GM21786 (cell line): Measurements from ENCODE around the gene NMS.
"Not testable (repeated sequence)": the region's sequence is repeated elsewhere in the genome, so short reads cannot be mapped to it uniquely, and the experiment has no call there.

Experiments
- ATAC-seq: cut with Tn5 transposase; IDR thresholded peaks from one replicate; pipeline ENCODE4 v1.9.1; 2021; ENCODE audit not compliant: unreplicated experiment

NMS gene, protein sequence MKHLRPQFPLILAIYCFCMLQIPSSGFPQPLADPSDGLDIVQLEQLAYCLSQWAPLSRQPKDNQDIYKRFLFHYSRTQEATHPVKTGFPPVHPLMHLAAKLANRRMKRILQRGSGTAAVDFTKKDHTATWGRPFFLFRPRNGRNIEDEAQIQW

DNA sequence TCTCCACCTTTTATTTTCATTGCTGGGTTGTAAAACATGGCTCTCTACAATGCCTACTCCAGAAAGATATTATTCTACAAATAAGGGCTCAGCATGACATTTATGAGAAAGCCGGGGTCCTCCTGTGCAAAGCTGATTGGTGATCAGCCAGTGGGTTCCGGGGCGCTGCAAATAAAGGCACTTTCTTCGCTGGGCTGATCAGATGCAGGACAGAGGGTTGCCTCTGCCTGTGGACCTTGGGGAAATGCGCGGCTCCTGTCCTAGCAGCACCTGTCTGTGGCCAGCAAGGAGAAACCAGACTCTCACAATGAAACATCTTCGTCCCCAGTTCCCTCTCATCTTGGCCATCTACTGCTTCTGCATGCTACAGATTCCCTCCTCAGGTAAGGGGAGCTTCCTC is at the start of gene NMS:
Gene NMS, plus strand, starts transcription at position 301 of the 400 bp plus-strand sequence. Its CDS starts 7 bp downstream, at position 308.
- no peak for ATAC-seq

DNA sequence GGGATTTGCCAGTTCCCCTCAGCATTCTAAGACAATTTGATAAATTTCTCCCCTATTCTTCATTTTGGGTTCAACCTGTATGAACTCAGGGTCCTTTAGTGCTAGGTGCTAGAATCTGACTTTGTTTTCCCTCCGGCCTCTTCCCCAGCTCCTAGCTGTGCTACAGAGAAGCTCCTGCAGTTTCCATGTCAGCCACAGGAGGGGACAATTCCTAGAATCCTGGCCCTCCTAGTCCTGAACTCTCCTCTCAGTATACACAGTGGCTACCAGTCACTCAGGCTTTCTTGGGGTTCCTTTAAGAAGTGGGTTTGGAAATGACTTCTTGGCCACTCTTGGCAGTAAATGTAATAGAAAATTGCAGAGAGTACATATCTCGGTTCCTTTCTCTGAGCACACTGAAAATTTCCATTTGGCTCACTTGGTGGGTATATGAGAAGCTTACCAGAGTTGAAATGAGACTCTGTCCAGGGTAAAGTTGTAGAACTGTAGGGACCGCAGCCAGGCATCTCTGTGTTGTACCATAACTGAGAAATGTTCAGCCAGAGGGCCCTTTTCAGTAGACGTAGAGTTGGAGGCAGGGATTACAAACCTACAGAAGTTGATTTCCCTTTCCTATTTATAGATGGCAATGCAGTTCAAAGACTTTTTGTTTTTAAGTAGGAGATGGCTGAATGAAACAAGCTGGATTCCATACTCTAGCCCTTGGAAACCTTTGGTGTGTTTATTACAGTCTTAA is 47.8 kb upstream of the NMS start:
- ATAC-seq, result no peak

DNA sequence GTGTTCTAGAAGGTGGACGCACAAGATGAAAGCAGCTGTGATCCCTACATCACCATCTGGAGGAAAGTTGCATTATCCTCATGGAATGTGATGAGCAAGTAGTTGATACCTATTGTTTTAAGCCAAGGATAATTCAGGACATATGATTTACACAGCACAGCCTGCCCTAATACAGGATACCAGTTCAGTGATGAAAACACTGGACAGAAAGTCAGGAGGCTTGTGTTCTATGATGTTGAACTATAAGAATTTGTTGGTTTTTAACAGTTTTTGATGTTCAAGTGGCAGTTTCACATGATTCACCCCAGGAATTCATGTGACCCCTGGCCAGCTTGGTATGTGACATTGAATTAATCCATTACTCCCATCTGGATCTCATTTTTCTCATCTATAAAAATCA is 46.7 kb upstream of the NMS start:
- ATAC-seq, result no peak

DNA sequence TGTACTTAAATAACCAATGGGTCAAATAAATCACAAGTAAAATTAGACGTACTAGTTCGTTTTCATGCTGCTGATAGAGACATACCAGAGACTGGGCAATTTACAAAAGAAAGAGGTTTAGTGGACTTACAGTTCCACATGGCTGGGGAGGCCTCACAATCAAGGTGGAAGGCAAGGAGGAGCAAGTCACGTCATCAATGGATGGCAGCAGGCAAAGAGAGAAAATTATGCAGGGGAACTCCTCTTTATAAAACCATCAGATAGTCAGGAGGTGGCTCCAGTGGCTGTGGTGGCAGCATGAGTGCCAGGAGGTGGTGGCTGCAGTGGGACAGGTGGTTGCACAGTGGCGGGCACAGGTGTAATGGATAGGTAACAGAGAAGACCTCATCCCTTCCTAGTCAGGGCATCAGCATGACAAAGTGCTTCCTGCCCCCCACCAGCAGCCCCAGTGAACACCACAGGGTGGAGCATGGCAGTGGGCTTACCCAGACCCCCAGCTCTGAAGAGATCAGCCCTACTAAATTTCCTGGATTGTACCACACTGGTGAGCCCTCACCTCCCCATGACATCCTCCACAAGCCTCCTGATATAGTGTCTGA is 45.9 kb upstream of the NMS start:
- ATAC-seq, result no peak

DNA sequence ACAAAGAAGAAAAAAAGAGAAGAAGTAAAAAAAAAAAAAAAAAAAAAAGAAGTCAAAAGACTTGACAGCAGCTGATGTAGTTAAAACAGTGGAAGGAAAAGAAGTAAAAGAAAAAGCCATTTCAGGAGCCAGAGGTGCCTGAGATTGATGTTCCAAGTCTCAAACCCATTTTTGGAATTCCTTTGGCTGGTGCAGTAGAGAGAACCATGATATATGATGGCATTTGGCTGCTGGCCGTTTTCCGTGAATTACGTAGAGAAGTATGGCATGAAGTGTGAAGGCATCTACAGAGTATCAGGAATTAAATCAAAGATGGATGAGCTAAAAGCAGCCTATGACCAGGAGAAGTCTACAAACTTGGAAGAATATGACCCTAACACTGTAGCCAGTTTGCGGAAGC is 45.2 kb upstream of the NMS start:
- ATAC-seq, result no peak

DNA sequence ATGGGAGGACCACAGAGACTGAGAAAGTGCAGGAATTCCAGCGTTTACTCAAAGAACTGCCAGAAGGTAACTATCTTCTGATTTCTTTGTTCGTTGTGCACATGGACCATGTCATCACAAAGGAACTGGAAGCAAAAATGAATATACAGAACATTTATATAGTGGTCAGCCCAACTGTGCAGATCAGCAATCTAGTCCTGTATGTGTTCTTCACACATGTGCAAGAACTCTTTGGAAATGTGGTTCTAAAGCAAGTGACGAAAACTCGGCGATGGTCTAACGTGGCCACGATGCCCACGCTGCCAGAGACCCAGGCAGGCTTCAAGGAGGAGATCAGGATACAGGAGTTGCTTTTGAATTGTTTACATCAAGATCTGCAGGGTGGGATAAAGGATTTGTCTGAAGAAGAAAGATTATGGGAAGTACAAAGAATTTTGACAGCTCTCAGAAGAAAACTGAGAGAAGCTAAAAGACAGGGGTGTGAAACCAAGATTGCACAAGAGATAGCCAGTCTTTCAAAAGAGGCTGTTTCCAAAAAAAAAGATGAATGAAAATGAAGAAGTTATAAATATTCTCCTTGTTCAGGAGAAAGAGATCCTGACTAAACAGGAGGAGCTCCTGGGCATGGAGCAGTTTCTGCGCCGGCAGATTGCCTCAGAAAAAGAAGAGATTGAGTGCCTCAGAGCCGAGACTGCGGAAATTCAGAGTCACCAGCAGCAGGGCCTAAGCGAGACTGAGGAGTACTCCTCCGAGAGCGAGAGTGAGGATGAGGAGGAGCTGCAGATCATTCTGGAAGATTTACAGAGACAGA is 44.5 kb upstream of the NMS start:
- no peak for ATAC-seq

DNA sequence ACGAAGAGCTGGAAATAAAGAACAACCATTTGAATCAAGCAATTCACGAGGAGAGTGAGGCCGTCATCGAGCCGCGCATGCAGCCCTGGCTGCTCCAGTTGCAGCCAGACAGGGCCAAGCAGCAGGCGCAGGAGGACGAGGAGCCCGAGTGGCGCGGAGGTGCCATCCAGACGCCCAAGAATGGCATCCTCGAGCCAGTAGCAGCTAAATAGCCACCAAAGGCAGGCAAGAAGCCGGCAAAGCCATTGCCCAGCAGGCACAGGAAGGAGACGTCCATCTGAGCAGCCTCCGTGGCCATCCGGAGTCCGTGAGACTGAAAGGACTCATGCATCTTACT is 43.9 kb upstream of the NMS start:
- no peak for ATAC-seq

DNA sequence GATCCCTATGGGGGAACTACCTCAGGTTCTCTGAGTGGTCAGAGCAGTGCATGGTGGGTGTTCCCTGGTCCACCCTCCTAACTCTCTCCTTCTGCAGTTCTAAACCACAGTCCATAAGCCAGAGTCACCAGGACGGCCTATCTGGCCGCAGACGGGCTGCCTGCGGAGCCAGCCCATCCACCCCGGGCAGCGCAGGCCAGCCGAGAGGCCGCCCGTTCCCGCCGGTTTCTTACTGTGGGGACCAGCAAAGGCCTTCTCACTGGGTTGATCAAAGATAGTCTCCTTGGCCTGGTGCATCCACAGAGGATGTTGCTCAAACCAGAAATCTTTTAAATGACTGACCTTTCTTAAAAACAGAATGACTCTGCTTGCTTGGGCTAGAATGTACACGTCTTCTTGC is 43.2 kb upstream of the NMS start:
- ATAC-seq, result no peak

DNA sequence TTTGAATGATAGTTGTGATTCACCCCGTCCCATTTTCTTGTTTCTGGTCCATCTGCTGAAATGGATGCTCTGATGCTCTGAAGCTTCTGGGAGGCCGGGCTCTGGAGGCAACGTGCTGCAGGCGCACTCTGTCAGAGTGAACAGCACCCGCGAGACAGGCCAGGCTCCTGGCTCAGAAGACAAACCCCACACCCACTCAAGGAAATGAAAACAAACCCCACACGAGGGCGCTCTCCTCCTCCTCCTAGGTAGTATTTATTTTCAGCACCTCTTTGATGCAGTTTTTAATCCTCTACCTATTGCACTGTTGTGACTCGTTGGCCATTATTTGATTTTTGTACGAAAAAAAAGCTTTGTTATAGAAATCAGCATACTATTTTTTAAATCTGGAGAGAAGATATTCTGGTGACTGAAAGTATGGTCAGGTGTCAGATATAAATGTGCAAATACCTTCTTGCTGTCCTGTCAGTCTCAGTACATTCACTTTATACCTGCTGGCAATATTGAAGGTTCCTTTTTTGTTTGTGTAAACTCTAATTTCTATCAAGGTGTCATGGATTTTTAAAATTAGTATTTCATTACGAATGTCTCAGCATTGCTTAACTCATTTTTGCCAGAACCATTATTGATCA is 42.5 kb upstream of the NMS start:
- no peak for ATAC-seq

DNA sequence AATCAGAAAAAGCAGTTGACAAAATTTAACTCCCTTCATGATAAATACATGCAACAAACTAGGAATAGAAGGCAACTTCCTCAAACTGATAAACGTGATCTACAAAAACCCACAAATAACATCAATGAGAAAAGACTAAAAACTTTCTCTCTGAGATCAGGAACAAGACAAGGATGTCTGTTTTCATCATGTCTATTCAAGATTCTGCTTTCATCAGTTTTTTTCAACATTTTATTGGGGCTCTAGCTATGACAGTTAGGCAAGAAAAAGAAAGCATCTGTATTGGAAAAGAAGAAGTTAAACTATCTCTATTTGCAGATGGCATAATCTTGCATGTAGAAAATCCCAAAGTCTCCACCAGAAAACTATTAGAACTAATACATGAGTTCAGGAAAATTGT is 40.6 kb upstream of the NMS start:
- no peak for ATAC-seq

DNA sequence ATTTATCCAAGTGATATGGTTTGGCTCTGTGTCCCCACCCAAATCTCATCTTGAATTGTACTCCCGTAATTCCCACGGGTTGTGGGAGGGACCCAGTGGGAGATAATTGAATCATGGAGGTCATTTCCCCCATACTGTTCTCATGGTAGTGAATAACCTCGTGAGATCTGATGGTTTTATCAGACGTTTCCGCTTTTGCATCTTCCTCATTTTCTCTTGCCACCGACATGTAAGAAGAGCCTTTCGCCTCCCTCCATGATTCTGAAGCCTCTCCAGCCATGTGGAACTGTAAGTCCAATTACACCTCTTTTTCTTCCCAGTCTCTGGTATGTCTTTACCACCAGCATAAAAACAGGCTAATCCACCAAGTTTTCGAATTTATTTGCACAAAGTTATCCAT is 32.5 kb upstream of the NMS start:
- ATAC-seq, result no peak

DNA sequence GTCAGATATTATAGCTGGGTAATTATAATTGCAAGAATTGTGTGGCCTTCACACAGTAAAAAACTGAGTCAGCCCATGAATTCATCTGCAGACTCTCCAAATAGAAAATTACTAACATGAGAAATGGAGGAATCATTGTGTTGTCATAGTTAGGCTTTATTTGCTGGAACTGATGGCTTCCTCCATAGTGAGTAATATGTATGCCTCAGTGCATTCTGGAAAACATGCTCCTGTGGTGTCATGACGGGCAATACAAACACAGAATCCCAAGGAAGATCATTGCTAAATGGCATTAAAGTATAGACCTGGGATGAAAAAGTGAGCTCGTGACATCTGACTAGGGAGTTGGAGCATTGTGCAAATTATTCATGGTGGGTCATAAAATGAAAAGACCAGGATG is 23.6 kb upstream of the NMS start:
- ATAC-seq, result no peak

DNA sequence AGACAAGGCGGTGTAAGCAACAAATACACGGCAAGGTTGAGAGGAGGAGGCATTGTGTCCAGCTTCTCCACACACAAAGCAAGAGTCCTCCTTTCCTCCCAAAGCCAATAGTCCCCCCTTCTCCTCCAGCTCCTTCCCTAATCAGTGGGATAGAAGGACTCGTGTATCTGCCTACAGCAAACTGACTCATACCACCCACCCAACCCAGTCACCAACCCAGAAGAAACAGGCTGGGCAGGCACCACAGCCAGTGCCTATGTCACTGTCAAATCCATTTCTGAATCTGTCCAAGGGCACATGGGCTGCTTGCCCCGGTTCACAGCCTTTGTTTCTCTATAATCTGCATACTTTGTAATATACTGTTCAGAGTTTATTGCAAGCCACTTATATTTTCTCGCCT is 19.2 kb upstream of the NMS start:
- no peak for ATAC-seq

DNA sequence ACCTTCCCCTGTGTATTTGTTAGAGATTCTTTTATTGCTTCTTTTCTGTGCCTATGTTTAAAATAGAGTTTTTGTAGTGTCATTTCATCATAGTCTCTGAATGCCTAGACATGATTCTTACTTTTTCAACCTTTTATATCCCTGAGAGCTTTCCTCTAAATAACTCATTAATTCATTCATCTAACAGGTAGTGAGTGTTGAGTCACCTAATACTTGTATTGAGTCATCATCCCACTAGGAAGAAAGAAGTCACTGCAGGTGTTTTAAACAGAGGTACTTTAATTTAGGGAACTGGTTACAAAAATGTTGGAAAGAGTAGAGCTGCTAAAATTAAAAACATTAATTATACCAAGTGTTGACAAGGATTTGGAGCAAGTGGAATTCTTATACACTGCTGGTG is 18.5 kb upstream of the NMS start:
- ATAC-seq, result no peak

DNA sequence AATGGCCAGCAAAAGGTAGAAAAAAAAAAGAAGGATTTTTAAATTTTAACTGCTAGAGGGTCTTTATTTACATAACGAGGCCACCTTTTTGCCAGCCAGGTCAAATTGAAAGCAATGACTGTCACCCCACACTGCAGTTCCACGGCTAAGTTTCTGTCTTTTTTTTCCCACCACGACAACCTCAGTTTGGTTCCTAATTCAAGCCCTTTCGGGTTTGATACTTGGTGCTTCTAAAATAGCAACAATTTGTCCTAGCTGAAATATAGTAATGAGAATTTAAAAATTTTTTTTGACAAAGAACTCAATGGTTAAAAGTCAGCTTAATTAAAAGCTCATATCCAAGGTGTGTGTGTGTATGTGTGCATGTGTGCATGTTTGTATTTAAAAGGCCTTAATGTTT is 16.4 kb upstream of the NMS start:
- ATAC-seq, result no peak

DNA sequence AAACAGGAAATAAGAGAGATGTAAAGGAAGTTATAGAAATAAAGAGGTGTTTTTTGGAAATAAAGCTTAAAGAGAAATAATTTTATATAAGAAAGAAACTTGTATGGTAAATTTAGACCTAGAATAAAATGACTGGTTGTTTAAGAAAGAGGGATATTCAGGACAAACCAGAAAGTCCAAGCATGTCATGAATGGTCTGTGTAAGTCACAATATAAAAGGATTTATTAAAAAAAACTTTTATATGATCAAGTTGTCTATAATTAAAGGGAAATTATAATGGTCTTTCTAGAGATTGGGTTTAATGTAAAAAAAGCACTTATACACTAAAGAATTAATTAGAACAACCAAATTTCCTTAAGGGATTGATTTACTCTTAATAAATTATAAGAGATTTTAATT is 13.9 kb upstream of the NMS start:
- ATAC-seq, result not testable (repeated sequence)

DNA sequence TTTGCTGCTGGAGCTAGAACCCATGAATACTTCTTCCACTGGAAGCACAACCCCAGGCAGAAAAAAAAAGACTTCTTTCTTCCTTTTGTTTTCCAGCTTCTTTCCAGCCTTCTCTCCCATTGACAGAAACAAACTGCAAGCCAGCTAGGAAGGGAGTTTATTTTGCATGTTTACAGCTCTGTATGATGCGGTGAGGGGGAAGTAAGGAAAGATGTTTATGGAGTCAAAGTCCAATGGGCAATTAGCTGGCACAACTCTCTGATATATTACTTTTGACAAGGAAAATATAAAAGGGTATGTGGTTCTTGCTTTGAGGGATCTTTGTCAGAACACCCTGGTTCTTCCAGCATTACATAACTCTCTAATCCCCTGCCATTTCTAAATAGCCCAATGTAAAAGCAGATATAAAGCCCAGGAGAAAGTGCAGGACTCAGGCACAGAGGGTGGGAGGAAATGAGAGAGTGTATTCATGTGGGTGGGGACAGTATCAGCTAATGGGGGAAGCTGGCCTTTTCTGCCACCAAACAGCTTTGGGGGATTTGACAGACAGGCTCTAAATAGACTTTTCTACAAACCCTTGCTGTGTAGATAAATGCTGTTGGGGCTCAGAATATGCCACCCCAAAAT is 9.3 kb upstream of the NMS start:
- ATAC-seq, result no peak

DNA sequence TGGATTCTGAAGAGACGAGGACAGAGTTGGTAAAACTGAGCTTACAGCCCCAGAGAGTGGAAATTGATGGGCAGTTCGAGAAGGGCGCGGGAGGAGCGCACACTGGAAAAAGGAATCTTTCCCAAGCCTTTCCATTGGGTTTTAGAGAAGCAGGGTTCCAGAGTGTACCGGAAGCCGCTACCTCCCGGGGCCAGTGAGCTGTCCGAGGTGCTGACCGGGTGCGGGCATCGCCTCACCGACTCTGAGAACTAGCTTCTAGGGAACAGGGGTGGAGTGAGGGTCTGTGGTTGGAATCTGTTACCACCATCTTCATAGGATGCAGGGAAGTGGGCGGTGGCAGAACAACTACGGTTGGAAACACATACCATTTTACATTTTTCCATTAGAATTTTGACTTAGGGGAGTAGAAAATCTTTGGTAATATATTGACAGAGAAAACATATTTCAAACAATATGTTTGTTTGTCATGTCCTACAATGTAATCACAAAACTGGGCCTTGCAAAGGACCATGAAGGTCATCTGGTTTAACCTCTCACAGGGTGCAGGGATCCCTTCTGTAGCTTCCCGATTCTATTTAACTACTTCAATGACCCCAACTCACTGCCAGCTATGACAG is 724 bp downstream of the NMS start:
- no peak for ATAC-seq

DNA sequence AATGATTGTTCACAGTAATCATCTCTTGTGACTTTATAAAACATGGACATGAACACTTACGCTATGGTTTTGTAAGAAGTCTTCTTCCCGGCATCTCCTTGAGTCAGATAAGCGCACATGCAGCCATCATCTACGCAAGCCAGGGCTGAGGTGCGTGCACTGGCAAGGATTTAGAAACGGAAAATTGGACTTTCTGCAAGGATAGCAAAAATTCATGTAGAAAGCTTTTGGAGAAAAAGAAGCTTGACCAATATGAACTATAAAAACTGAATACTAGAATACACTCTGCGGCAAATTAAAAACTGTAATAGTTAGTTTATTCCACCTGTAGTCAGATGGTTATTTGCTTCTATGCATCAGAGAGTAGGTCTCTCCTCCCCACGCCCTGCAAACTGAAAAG is 6.3 kb downstream of the NMS start:
- ATAC-seq, result no peak

DNA sequence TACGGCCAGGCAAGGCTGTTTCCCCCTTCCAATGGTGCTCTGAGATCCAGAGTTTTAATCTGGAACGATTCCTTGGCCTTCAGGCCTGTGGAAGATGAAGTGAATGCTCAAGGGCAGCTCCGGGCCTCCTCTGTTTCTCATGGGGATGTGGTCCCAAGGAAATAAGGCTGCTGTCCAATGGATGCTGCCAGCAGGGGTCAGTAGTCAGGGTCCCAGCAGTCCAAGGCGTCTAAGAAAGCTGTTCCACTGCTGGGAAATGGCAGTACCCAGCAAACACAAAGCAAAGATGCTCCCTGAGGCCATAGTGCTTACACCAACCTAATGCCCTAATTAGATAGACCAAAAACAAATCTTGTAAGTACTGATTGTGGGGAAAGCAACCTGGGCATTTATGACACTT is 12.5 kb downstream of the NMS start:
- ATAC-seq, result no peak

DNA sequence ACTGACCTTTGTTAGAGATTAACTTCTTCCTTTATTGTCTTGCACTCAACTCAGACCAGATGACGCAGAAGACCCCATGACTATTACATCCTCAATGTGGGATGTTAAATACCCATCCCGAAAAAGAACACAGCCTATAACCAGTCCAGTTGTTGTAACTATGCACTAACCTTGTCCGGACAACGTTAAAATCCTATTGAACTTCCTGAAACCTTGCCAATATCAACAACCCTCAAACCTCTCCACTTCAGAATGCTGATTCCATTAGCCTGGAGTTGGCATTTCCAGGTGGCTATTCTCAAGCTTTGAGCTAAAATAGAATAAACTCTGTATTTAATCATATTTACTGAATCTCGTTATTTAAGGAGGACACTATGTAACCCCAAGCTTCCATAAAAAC is 13.6 kb downstream of the NMS start:
- ATAC-seq, result no peak
